OCI-LY3 (cell line): ENCODE measurements around the gene KLHL2.
"Not testable (repeated sequence)": the region's sequence is repeated elsewhere in the genome, so short reads cannot be mapped to it uniquely, and the experiment has no call there.

Experiments
- EZH2phosphoT487 ChIP-seq: fragments of 200-600 bp; shearing (Covaris generic); IDR thresholded peaks from 2 replicates; pipeline ENCODE4 v1.6.1; 2018; ENCODE audit warnings: antibody characterized with exemption, mixed run types, low read depth
- TF ChIP-seq, protein P1 (sequence below): fragments of 200-600, 300-600 bp; sonication (generic); IDR thresholded peaks from 2 replicates; pipeline ENCODE4 v1.5.1; 2014; ENCODE audit warnings: antibody characterized with exemption, low read length, low read depth

DNA sequence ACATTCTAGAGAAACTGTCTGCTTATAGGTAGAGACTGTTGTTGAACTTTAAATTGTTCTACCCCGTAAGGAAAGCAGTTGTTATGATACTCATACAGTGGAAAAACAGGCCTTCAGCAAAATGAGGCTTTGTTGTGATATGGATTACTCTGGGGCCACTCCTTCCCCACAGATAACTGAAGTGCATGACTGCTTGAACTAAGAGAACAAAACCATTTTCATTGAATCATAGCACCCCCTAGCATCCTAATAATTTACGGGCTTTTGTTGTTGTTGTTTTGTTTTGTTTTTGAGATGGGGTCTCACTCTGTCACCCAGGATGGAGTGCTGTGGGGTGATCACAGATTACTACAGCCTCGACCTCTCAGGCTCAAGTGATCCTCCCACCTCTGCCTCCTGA, 54.9 kb downstream of the KLHL2 start:
- TF ChIP-seq, protein P1, sequence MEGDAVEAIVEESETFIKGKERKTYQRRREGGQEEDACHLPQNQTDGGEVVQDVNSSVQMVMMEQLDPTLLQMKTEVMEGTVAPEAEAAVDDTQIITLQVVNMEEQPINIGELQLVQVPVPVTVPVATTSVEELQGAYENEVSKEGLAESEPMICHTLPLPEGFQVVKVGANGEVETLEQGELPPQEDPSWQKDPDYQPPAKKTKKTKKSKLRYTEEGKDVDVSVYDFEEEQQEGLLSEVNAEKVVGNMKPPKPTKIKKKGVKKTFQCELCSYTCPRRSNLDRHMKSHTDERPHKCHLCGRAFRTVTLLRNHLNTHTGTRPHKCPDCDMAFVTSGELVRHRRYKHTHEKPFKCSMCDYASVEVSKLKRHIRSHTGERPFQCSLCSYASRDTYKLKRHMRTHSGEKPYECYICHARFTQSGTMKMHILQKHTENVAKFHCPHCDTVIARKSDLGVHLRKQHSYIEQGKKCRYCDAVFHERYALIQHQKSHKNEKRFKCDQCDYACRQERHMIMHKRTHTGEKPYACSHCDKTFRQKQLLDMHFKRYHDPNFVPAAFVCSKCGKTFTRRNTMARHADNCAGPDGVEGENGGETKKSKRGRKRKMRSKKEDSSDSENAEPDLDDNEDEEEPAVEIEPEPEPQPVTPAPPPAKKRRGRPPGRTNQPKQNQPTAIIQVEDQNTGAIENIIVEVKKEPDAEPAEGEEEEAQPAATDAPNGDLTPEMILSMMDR, result 0 out of 2 replicates have a peak, but pooled peaks have one; percentile 16
- not testable (repeated sequence) for TF ChIP-seq EZH2phosphoT487
